GM12874 (cell line): ENCODE results near the gene LAMB4.

Source experiments
- TF ChIP-seq, protein P1 (sequence below): IDR thresholded peaks from 2 replicates; pipeline ENCODE4 v1.5.1; 2011; ENCODE audit warnings: low read depth, mild to moderate bottlenecking, control low read depth, low read length, moderate library complexity; ENCODE audit not compliant: insufficient read depth

Gene LAMB4

DNA sequence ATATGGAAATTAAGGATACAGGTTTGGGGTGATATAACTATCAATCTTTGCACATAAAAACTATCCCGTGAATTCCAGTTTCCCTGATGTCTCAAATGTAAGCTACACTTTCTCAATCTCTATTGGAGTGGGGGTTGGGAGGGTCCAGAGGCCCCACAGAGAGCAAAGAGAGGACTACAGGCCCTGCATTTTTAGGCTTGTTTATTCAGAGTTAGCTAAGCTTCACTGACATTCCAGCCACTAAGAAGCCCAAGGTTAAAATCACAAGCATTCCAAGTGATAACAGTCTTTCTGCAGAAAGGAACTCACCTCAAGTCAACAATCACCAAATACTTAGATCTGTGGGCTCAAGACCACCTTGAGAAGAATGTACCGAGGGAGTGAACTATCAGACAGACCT, 95.6 kb downstream of the LAMB4 start:
- TF ChIP-seq, protein P1, sequence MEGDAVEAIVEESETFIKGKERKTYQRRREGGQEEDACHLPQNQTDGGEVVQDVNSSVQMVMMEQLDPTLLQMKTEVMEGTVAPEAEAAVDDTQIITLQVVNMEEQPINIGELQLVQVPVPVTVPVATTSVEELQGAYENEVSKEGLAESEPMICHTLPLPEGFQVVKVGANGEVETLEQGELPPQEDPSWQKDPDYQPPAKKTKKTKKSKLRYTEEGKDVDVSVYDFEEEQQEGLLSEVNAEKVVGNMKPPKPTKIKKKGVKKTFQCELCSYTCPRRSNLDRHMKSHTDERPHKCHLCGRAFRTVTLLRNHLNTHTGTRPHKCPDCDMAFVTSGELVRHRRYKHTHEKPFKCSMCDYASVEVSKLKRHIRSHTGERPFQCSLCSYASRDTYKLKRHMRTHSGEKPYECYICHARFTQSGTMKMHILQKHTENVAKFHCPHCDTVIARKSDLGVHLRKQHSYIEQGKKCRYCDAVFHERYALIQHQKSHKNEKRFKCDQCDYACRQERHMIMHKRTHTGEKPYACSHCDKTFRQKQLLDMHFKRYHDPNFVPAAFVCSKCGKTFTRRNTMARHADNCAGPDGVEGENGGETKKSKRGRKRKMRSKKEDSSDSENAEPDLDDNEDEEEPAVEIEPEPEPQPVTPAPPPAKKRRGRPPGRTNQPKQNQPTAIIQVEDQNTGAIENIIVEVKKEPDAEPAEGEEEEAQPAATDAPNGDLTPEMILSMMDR, result no peak

DNA sequence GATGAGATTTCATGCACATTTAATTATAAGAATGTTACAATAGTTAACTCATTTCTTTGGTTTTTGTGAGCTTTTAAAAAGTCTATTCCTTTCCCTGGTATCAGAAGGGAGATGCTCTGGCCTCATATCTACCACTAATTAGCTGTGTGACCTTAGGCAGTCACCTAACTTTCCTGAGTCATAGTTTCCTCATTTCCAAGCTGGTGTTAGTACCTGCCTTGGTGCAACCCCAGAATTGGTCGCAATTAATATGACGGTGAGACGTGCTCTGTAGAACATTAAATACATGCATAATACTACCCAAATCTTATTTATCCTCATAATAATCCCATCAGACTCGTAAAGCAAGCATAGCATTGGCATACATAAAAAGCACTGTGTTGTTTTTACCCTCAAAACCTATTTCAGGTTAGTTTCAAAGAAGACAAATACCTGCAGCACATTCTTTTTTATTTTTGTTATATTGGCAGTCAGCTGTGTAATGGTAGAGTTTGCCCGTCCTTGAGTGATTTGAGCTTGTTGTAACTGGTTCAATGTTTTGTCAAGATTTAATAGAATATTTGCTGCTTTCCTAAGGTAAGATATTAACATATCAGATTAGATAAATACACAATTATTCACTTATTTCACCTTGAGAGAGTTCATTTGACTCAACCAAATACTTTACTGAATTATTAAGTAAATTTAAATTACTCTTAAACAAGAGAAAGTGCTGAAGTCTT, 96.2 kb downstream of the LAMB4 start:
- TF ChIP-seq, protein P1, result no peak

DNA sequence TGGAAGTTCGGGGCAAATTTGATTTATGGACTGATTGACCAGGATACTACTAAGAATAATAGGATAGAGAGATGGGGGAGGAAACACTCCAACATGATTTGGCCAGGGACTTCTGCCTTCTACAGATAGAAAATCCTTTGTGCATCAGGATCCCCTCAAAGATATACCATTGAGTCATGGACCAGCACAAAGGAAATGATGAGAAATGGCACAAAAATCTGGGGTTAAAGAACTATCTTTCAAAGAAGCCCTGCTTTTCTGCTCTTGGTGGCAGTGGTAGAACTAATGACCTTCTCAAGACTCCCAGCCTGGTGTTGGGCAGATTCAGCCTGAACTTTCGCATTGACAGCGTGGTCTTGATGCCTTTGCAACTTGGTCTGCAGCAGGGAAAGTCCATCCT, 99.6 kb downstream of the LAMB4 start:
- TF ChIP-seq, protein P1, result no peak

DNA sequence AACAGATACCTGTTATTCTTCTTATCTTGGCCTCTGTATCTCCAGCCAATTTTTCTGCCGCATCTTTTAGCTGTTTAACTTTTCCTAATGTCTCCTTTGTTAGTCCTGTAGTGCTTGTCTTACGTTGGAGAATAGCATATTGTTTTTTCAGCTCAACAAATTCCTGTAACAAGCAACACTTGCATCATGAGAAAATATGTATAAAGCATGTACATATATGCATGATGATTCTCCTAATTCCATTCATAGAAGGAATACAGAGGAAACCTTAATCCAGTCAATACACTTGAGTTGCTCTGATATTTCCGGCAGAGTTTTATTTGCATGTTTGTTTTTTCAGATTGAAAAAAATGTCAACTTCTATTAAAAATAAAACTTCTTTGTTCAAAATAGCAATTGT, 101.1 kb downstream of the LAMB4 start:
- TF ChIP-seq, protein P1, result no peak

DNA sequence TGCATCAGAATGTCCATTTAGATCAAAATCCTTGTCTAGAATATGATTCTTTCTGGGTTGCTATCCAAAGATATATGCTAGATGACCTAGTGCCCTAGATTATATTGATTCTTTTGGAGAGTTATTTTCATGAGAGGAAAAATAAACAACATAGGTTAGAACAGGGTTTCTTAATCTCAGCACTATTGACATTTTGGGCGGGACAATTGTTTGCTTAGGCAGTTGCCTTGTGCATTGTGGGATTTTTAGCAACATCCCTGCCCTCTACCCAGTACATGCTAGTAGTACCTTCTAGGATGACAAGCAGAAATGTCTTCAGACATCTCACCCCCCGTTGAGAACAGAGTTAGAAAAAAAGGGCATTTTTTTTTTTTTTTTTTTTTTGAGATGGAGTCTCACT, 102.0 kb downstream of the LAMB4 start:
- TF ChIP-seq, protein P1, result no peak

DNA sequence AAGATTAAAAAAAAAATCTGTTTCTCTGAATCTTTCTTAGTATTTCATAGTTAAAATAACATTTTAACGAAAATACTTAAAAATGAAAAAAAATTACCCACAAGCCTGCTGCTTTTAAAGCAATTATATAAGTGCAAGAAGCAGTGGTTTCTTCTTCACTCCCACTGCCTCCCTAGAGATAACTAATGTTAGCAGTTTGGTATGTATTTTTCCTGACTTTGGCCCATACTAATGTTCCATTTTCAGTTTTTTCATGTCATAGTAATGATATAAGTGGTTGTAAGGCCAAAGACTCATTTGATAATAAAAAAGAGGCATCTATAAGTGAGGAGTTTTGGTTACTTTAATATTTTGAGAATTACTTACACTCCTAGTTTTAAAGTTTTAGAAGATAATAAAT, 102.9 kb downstream of the LAMB4 start:
- TF ChIP-seq, protein P1, result no peak

DNA sequence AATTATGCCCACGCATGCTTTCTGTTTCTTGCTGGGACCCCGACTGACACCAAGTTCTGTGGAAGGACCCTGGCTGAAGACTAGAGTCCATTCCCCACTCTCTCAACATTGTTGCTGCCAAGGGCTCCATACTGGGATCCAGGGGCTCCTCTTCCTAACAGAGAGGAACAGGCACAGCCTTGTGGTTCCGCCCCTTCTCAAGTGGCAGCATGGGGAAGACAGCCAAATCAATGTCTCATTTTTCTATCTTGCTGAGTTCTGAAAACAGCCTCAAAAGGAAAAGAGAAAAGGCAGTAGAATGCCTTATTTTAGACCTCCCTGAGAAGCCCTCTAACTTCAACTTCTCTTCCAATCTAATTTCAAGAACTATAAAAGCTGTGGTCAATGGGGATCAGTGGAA, 103.5 kb downstream of the LAMB4 start:
- TF ChIP-seq, protein P1, result no peak
